Suprapubic skin (tissue), 4 donors: ENCODE measurements around the gene MRPS34.

Experiments
- CTCF ChIP-seq, 2 donors: fragments of 200-600 bp in 1 of 2; fragments of 450-650 bp in 1 of 2; sonication (generic) in 1 of 2; IDR thresholded peaks; one replicate each; pipeline ENCODE4 v1.5.1; 2016 to 2019; ENCODE audit warnings: antibody characterized with exemption in 2 of 2, mild to moderate bottlenecking in 1 of 2, moderate library complexity in 1 of 2
- EP300 ChIP-seq: sonication (generic); formaldehyde crosslinking; IDR thresholded peaks from one replicate; pipeline ENCODE4 v1.6.1; 2017; ENCODE audit warnings: antibody characterized with exemption
- POLR2A ChIP-seq, 2 donors: fragments of 450-650 bp; IDR thresholded peaks; one replicate each; pipeline ENCODE4 v1.6.1; 2017; ENCODE audit warnings: antibody characterized with exemption in 2 of 2, mild to moderate bottlenecking in 2 of 2, moderate library complexity in 2 of 2
- POLR2AphosphoS5 ChIP-seq, 3 donors: sonication (generic); formaldehyde crosslinking; IDR thresholded peaks; one replicate each; pipeline ENCODE4 v1.6.1; 2017; ENCODE audit warnings: antibody characterized with exemption in 3 of 3

- TF ChIP-seq CTCF (IDR thresholded peaks at IDR 0.05) (no peak), POLR2AphosphoS5 (IDR thresholded peaks at IDR 0.05) (no peak), EP300 (no peak), POLR2A (IDR thresholded peaks at IDR 0.05) (no peak)
Measured at GRCh38 chr16:1779234-1779701, 6.3 kb upstream of the MRPS34 start.
